ENCODE data around the gene ARID1A.
A peak's percentile ranks its signal among the peaks of the same experiment; 100 is the strongest.

The ARID1A gene

DNA sequence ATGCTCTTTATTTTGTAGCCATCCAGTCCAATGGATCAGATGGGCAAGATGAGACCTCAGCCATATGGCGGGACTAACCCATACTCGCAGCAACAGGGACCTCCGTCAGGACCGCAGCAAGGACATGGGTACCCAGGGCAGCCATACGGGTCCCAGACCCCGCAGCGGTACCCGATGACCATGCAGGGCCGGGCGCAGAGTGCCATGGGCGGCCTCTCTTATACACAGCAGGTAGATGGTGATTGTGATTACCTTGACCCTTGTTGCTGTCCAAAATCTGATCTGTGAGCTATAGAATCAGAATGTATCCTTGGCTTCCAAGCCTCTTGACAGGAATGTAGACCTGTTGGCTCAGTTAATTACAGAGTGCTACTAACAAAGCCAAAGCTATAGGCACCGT is 33.8 kb downstream of the ARID1A start:
- DNase-seq: no peak

DNA sequence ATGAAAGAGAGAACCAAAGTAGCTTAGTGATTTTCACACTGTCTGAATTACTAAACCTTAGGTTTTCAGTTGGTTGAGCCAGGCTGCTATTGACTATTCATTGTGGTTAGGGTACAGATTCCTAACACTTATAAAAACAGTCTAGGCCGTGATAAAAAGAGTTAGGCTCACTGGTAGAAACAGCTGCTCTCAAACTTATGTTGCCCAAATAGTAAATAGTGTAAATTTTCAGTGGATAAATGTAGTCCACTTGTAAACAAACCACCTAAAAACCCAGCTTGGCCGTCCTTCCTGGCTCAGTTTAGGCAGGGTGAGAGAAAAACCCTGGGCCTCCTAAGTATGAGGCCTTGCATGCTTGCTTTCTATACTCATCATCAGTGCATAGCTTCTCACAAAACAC is 34.9 kb downstream of the ARID1A start:
- DNase-seq: no peak

DNA sequence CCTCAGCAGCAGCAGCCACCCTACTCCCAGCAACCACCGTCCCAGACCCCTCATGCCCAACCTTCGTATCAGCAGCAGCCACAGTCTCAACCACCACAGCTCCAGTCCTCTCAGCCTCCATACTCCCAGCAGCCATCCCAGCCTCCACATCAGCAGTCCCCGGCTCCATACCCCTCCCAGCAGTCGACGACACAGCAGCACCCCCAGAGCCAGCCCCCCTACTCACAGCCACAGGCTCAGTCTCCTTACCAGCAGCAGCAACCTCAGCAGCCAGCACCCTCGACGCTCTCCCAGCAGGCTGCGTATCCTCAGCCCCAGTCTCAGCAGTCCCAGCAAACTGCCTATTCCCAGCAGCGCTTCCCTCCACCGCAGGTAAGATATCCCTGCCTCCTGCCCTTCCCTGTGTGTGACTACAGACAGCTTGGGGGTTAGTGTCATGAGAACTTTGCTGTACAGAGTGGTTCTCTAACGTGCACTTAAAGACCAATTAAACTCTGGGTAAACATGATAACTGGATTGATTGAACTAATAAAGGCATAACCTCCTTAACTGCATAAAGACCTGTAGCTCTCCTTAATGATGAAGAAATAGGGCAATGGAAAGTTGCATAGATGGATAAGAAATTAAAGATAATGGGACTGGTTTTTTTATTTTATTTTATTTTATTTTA is 35.6 kb downstream of the ARID1A start:
- DNase-seq: no peak

DNA sequence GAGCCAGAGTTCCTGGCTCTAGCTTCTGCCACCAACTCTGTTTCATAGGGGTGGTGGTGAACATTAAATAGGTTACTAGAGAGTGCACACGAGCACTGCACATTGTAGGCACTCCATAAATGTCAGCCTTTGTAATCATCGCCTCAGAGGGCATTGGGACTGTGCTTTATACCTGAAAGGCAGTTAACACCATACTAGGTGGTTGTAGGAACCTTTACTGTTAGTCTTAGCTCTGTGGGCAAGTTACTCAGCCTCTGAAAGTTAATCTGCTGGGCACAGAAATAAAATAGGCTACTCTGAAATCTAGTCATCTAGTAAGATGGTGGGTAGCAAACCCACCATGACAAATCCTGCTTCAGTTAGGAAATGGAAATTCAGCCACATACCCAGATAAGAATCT is 37.6 kb downstream of the ARID1A start:
- DNase-seq: no peak

DNA sequence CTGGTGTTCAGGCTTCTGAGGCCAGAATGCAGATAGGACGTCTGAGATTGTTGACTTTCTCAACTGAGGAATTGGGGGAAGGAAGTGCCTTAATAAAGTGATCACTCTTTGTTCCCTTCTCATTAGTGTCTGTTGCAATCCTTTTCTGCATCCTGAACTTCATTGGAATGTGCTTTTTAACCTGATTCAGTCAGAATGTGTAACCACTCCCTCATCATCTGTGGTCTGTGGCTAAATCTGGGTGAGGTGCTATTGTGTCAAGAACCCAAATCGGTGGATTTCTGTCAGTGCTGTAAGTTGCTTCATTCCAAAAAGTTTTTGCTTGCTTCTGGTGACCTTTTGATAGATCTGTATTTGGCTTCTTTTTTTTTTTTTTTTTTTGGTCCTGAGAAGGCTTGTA is 38.2 kb downstream of the ARID1A start:
- no peak for DNase-seq

DNA sequence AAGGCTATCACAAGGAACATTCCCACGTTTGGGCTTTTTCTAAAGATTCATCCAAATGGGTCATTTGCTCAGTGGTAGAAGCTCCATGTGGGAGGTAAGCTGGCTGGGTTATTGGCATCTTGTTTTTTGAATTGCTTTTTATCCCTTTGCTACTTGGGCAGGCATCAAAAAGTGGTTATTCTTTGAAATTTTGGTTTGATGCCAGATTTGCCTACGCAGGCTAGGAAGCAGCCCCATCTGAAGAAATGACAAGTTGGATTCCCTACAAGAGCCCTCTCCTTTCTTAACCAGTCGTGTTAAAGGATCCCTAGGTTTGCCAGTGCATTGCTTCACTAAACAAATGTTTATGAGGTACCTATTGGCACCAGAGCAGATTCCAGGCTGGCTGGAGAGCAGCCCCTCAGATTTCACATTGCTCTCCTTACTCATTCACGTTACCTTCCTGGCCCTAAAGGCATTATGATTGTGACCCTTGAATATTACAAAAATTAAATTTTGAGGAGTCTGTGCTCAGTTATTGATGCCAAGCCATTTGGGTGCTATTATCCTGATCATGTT is 38.8 kb downstream of the ARID1A start:
- no peak for DNase-seq

DNA sequence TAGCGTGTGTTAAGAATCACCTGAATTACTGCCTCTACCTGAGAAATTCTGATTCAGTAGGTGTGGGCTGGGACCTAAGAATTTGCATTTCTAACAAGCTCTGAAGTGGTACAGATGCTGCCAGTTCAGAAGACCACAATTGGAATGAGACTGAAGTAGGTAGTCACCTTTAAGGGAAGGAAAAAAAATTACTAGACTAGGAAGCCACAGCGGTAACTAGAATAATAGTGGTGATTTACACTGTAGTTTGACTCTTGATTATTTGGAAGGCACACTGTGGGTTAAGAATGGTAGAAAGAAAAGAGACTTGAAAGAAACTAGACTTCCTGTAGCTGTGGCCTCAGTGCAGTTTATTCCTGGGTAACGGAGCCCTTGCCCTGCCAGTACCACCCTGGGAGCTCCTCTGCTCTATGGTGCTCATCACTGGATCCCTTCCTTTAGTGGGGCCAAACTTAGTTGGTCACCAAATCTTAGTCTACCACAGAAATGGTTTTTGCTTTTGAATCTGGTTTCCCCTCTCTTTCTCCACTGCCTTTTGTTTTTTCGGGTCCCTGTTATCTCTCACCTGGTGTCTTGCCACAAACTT is 43.6 kb downstream of the ARID1A start:
- no peak for DNase-seq

DNA sequence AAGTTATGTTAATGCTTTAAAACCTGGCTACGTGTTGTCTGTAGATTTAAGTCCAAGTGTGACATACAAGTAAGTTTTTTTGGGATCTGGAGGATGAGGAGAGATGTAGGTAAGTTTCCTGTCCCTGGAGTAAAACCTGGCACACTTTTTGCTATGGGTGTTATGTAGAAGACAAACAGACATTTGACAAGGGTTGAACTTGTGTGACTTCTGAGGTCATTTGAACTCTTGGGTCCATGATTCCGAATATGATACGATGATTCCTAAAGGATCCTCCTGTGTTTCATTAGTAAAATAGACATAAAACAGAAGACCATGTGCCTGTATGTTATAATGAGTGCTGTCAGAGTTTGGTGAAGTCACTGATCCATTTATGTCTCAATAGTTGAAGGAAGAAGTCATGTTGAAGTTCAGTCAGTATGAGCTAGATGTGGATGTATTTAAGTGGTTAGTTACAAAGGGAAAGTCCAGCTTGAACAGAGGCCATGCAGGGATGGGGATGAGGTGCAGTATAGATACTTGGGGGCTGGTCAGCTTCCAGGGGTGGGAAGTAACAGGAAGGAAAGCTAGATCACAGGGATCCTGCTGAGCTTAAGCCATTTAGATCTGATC is 44.3 kb downstream of the ARID1A start:
- DNase-seq: no peak

DNA sequence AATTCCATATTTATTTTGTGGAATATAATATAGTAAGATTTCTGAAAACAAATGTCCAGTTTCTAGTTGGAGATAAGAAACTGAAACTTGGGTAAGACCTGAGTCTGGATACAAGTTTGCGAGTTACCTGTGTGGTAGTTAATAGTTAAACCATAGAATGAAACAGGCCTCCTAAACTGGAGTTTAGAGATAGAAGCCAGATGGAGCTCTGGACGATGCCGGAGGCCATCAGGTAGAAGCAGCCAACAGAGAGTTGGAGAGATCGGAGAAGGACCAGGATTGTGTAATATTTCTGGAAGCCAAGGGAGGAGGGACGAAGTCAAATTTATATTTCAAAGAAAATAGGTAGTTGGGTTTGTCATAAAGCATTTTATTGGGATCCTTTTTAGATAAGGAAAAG is 45.1 kb downstream of the ARID1A start:
- no peak for DNase-seq

DNA sequence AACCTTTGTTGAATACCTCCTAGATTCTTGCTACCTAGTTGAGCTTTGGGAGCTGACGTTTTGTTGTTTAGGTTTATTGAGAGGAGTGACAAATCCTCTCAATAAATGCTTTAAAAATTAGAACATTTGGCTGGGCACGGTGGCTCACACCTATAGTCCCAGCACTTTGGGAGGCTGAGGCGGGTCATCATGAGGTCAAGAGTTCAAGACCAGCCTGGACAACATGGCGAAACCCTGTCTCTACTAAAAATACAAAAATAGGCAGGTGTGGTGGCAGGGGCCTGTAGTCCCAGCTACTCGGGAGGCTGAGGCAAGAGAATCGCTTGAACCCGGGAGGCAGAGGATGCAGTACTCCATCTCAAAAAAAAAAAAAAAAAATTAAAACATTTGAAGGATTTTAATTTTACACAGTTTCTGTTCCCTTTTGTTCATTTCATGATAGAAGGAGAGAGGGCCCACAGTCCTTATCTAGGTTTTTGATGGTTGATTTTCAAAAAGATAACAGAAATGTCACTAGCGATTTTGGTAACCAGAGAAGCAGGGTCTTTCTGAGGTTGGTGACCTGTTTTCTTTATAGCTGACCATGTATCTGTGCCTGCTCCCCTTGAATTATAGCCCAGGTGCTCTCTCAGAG is 47.7 kb downstream of the ARID1A start:
- DNase-seq: no peak

DNA sequence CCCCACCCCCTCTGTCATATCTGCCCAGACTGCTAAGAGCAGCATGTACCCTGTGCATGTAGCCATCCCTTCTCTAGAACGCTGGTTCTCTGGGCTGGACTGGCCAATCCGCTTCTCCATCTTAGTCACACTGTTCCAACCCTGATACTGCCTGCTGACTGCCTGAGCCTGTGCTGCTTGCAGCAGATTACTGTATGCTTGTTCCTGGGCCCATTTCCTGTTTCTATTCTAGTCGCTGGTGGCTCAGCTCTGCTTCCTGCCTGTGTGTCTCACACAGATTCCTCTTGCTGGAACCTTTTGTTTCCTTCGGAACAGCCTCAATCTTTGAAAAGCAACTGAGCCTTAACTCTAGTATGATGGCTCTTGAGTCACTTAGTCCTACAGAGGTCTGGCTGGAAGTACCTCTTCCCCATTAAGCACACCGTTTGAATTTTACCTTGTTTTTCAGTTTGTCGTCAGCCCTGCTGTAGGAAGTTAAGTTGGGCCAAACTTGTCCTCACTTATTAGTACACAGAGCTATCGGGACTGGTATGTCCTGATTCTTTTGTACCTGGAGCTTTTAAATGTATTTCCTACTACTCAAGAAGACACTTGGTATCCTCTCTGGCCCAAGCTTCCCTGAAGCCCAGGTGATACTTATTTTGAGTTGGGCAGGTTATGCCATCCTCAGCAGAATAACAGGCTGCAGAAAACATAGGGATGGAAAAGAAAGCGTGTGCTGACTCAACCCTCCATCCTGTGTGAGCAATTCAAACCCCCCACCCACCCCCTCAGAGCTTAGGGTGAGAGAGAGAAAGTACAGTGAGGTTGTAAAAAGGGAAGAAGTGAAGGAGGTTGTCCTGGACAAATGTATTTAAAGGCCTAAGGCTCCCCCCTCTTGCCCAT is 48.5 kb downstream of the ARID1A start:
- DNase-seq: peak; percentile 18

DNA sequence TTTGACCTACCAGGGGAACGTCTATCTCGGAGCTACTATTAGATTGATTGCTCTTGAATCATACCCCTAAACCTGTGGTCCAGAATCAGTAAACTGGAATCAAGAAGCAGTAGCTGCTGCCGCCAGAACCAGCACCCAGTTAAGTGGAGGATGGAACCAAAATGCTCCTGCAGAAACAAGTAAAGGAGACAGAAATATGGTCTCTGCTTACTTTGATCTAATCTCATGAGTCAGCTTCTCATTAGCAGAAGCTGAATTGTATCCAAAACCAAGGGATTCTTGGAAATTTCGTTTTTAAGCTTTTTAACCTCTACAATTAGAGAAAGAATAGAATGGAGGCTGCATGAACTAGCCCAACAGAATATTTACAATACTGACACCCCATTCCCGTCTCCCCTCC is 49.4 kb downstream of the ARID1A start:
- no peak for DNase-seq

DNA sequence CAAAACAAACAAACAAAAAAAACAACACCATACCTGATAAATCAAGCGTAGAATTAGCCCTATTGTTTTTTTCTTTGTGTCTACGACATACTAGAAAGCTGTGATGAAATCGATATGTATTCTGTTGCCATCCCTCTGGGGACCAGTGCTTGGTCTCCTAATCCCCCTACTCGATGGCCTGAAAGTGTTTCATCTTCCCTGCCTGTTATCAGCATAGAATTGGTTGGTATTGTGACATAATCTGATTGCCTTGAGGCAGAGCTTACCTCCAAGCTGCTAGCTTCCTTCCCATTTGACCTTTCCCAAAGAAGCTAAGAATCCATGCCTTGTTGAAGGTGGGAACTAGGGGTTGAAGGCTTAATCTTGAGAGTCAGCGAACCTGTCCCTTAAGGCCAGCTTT is 51.2 kb downstream of the ARID1A start:
- DNase-seq: no peak

DNA sequence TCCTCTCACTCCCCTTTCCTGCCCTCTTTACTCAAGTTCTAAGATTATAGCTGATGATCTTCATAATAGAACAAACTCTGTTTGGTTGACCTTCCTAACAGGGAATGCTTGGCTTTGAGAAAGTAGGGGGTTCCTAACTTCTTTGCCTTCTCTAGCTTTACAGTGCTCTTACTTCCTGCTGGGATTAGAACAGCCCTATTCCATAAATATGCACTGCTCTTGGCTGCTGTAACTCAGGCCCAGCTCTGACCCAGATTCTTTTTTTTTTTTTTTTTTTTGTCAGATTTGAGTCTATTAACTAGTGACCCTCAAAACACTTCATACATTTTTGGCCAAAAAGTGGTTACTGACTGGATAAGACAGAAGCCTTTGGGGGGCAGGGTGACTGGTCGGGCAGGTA is 52.5 kb downstream of the ARID1A start:
- no peak for DNase-seq

DNA sequence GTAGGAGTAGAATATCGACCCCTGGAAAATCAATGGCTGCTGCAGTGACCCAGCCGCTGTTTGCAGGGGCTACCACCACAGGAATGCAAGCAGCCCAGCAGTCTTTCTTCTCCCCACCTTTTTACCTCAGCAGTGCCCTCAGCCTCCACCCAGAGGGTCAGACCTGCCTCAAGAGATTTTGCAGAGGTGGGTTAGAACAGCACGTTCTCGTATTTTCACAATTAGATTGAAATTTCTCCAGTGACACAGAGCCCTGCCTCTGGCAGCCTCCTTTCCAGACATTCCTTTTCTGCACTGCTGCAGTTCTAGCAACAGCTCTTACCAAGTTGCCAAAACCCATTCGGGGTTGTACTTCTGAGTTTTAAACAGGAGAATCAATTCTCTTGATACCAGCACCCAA is 53.6 kb downstream of the ARID1A start:
- no peak for DNase-seq

DNA sequence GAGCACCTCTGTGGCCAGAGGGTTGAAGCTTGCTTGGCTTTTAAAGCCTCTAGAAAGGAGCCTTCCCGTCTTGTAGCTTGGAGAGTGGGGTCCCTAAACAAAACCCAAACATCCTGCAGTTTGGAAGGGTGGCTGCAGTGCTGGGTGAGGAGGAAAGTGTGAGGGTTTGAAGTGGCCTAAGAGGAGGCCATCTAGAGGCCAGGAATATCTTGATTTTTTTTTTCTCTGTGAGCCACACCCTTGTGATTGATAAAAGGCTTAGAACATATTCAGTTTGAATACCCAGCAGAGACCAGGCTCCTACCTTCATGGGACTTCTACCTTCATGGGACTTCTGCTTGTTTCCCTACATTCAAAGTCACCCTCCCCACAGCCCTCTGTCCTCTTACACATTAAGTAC is 54.6 kb downstream of the ARID1A start:
- DNase-seq: no peak

DNA sequence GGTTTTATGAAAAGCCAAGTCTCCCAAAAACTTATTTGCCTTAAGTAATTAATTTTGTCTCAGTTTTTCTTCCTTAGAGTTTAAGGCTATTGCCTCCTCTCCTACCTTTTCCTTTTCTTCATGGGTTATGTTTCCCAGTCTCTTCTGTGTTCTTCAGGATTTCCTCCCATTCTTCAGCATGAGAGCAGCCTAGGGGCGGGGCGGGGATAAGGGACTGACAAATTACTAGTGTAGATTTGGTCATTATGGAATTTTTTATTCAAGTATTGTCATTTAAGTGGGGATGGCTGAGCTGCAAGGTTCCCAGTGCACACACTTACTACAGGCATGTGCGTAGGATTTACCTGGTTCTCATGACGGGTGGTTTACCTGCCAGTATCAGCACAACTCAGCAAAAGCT is 56.7 kb downstream of the ARID1A start:
- DNase-seq: no peak

DNA sequence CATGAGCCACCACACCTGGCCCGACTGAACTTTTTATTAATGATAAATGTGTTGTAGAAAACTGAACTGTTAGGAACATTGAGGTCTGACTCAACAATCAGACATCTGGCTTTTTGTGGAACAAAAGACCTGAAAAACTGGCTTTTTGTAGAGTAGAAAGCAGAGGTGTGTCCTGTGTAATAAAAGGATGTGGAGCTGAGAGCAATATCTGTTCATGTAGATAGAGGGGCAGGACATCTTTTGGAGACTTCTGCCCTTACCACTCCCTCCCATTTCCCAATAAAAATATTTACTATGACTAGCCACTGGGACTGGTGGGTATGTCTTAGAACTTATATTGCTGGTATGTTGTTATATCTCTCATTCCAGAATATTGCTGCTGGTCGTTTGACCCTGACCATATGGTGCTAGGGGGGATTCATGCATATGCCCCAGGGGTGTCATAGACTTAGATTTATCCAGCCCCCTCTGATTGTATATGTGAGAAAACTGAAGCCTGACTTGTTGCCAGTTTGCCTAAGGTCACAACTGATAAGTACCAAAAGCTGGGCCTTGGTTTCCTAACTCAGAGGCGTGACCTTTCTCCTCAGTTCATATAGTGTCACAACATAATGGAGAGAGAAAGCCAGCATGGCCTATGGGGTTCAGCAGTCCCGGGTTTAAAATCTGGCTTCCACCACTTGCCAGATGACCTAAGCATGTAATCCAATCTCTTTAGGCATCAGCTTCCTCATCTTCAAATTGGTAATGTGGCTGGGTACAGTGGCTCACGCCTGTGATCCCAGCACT is 58.5 kb downstream of the ARID1A start:
- no peak for DNase-seq

DNA sequence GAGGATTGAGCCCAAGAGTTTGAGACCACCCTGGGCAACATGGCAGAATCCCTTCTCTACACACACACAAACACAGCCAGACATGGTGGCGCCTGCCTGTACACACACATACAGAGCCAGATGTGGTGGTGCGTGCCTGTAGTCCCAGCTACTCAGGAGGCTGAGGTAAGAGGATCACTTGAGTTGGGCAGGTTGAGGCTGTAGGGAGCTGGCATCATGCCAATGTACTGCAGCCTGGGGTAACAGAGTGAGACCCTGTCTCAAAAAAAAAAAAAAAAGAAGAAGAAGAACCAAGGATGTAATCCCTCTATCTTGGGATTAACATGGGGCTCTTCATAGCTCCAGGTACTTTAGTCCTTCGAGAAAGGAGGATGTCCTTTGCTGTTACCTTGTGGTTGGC is 62.5 kb downstream of the ARID1A start:
- no peak for DNase-seq

DNA sequence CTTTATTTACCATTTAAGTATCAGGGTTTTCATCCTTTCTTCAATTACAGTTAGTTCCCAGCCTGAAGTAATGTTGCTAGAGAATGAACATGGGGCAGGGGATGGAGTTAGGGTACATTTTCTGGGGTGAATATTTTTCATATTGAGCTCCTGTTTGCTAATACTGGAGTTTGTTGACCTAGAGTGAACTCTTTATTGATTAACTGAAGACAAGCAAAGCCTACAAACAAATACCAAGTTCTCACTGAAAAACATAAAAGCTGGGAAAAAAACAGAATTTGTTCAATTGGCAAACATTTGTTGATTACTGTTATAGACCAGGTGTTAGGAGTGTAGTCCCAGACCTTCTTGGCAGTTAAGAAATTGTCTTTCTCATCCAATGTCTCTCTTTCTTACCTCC is 63.7 kb downstream of the ARID1A start:
- DNase-seq: no peak

DNA sequence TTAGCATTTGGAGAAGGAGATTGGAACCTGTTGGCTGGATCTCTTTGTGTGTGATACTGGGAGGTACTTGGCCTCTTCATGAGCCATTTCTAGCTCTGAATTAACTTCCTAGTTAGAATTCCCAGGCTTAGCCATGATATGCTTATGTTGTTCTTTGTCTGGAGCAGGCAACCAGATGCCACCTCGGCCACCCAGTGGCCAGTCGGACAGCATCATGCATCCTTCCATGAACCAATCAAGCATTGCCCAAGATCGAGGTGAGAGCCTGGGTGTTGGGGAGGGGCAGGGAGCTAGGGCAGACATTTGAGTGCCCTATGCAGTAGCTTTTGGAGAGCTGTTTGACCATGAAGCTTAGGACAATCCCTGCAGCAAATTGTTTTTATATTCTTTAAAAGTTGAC is 65.4 kb downstream of the ARID1A start:
- no peak for DNase-seq

DNA sequence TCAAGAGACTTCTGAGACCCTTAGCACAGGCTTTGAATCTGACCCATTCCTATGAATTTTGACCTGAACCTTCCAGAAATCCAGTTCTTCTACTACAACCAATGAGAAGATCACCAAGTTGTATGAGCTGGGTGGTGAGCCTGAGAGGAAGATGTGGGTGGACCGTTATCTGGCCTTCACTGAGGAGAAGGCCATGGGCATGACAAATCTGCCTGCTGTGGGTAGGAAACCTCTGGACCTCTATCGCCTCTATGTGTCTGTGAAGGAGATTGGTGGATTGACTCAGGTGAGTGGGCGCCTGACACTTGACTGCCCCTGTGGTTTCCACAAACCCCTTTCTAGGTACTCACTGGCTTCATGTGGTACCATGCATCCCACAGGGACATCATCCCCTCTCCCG is 71.9 kb downstream of the ARID1A start:
- no peak for DNase-seq
